NCI-H446 treated with DMSO at 0.1 percent for 48 hours (cell line): Measurements from ENCODE around the gene GPR148.

Experiments used
- DNase-seq: peaks from one replicate; lab custom pipeline; 2025; lab: John Stamatoyannopoulos, UW

GPR148 gene

DNA sequence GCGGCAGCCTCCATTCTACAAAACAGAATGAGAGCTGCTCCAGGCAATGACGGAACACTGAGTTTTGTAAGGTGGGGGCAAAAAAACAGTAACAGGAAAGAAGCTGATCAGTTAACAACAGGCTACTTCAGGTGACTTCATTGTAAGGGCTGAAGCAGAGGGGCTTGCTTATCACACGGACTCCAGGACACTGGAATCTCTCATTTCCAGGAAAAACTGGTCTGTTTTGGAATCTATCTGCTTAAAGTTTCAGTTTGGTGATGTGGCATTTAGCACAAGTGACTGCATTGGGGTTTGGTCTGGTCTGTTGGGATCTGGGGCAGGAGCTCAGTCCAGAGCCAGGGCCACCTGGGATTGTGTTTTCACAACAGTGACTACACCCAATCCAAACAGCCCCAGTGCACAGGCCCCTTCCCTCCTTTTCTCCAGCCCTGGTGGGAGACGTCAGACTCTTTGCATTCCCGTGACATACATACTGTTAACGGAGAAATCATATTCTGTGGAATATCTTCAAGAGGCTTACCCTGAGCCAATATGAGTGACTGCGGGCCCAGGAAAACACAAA is 40.6 kb downstream of the GPR148 start:
- no peak for DNase-seq

DNA sequence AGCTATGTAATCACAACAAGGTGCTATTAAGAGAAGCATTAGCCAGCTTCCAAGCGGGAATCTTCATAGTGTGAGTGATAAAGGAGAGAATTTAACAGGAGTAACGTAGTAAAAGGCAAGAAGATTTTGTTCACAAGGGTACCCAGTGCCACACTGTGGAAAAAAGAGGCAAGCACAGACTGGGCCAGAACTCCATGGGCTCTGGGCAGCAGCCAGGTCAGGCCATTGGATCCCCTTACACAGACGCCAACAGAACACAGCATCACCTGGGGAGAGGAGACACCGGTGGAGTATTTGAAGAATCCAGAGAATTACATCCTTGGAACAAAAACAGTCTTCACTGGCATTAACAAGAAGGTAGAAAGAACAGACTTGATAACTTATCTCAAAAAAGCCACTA is 47.7 kb downstream of the GPR148 start:
- no peak for DNase-seq

DNA sequence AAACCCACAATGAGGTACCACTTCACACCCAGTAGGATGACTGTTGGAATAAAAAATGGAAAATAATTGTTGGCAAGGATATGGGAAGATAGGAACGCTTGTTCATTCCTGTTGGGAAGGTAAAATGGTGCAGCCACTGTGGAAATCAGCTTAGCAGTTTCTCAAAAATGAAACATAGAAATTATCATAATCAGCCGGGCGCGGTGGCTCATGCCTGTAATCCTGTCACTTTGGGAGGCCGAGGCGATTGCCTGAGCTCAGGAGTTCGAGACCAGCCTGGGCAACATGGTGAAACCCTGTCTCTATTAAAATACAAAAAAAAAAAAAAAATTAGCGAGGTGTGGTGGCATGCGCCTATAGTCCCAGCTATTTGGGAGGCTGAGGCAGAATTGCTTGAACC is 49.9 kb downstream of the GPR148 start:
- no peak for DNase-seq
